Uterus (tissue), 4 donors: ENCODE measurements around the gene RPLP2. TPM values are rescaled to one million over a fixed set of nuclear protein-coding genes. Genes with fewer than 3 reads are reported as not detected.

Source experiments
- DNase-seq, 2 donors: peaks; one replicate each; pipeline ENCODE4 v3.0.0-alpha.2; 2019 to 2020
- H3K27ac ChIP-seq, 2 donors: fragments of 200-600 bp; sonication (generic); 1 replicate in 1 of 2; 2 replicates in 1 of 2; pipeline ENCODE4 v1.5.1; 2016 to 2018
- H3K27me3 ChIP-seq, 2 donors: fragments of 200-600 bp; sonication (generic); one replicate each; pipeline ENCODE4 v1.5.1; 2018 to 2019; ENCODE audit warnings: control low read depth in 1 of 2
- H3K36me3 ChIP-seq, 2 donors: fragments of 200-600 bp; sonication (generic); one replicate each; pipeline ENCODE4 v1.5.1; 2019; ENCODE audit warnings: control low read depth in 1 of 2
- H3K4me1 ChIP-seq, 2 donors: fragments of 200-600 bp; sonication (generic); one replicate each; pipeline ENCODE4 v1.5.1; 2018 to 2019; ENCODE audit warnings: control low read depth in 1 of 2
- H3K4me3 ChIP-seq, 2 donors: fragments of 200-600 bp; sonication (generic); 1 replicate in 1 of 2; 2 replicates in 1 of 2; pipeline ENCODE4 v1.5.1; 2018 to 2019; ENCODE audit warnings: mild to moderate bottlenecking in 1 of 2
- H3K9me3 ChIP-seq, 2 donors: fragments of 200-600 bp; sonication (generic); one replicate each; pipeline ENCODE4 v1.5.1; 2019; ENCODE audit warnings: control low read depth in 1 of 2
- CTCF ChIP-seq, 4 experiments: fragments of 200-600 bp in 2 of 4; fragments of 450-650 bp in 2 of 4; sonication (generic) in 2 of 4; IDR thresholded peaks; one replicate each; pipeline ENCODE4 v1.5.1; 2016 to 2019; ENCODE audit warnings: antibody characterized with exemption in 4 of 4, mild to moderate bottlenecking in 2 of 4, moderate library complexity in 1 of 4
- POLR2A ChIP-seq, 2 donors: fragments of 450-650 bp; IDR thresholded peaks; one replicate each; pipeline ENCODE4 v1.6.1; 2016; ENCODE audit warnings: antibody characterized with exemption in 2 of 2, mild to moderate bottlenecking in 1 of 2, moderate library complexity in 1 of 2
- intact Hi-C: fragments of 100-400 bp; cut with DNase I; formaldehyde crosslinking; loops from one replicate; pipeline ENCODE4 v1.15.1; 2023; ENCODE audit warnings: low total_unique reads
- total RNA-seq, 4 donors: library from RNA; depleted of rRNA in 3 of 4; stranded (reverse); fragments of >200 nt in 3 of 4; gene quantifications; one replicate each; pipeline versions ENCODE4 v1.1.0 to v1.2.4, GENCODE V29; 2014 to 2023
- donor health status: DM: yes; HTN: yes; CAD: no.

Gene RPLP2
- total RNA-seq, 4 donors from 2014 or later, result 100 to 1,968 (median 496) TPM

- TF ChIP-seq POLR2A (IDR thresholded peaks at IDR 0.05), result no peak
- TF ChIP-seq CTCF (IDR thresholded peaks at IDR 0.05), result no peak
- H3K36me3 ChIP-seq, result no peaks in the 10 kb centered on the region
- no peaks in the 10 kb centered on the region for H3K9me3 ChIP-seq
- peaks cover 4 to 20% of the 10 kb centered on the region in 2 donors for H3K27me3 ChIP-seq
- DNase-seq, result no peak
- H3K27ac ChIP-seq, result no peak overlapping the region
- intact Hi-C loops, result no loop called here
- H3K4me3 ChIP-seq, result no peak overlapping the region
- peaks cover 0 to 31% of the 10 kb centered on the region in 2 donors for H3K4me1 ChIP-seq
These were observed 13.9 kb downstream of the RPLP2 start for GRCh38 chr11:823441-824291.

GRCh38 chr11:824292-824880, 14.6 kb downstream of the RPLP2 start:
- intact Hi-C loops, result no loop called here
- no peak overlapping the region for H3K4me3 ChIP-seq
- no peak for DNase-seq
- peaks cover 11 to 20% of the 10 kb centered on the region in 2 donors for H3K27me3 ChIP-seq
- H3K9me3 ChIP-seq, result no peaks in the 10 kb centered on the region
- H3K36me3 ChIP-seq, result no peaks in the 10 kb centered on the region
- H3K27ac ChIP-seq, result no peak overlapping the region
- TF ChIP-seq POLR2A (IDR thresholded peaks at IDR 0.05) (no peak), CTCF (IDR thresholded peaks at IDR 0.05) (no peak)
- peaks cover 0 to 34% of the 10 kb centered on the region in 2 donors for H3K4me1 ChIP-seq

- Histone ChIP-seq H3K4me3 (no peak overlapping the region), H3K4me1 (peaks cover 0 to 40% of the 10 kb centered on the region in 2 donors), H3K27me3 (peaks cover 16 to 20% of the 10 kb centered on the region in 2 donors), H3K36me3 (no peaks in the 10 kb centered on the region), H3K9me3 (no peaks in the 10 kb centered on the region), H3K27ac (no peak overlapping the region)
- no peak for TF ChIP-seq POLR2A (IDR thresholded peaks at IDR 0.05)
- TF ChIP-seq CTCF (IDR thresholded peaks at IDR 0.05), result no peak
- no peak for DNase-seq
- intact Hi-C loops, result no loop called here
These were observed 15.2 kb downstream of the RPLP2 start for GRCh38 chr11:824942-825341.

- H3K27me3 ChIP-seq, result peaks cover 20 to 23% of the 10 kb centered on the region in 2 donors
- intact Hi-C loops, result no loop called here
- TF ChIP-seq CTCF (IDR thresholded peaks at IDR 0.05), result no peak
- no peak for TF ChIP-seq POLR2A (IDR thresholded peaks at IDR 0.05)
- H3K36me3 ChIP-seq, result no peaks in the 10 kb centered on the region
- H3K4me3 ChIP-seq, result no peak overlapping the region
- DNase-seq, result no peak
- peaks cover 0 to 41% of the 10 kb centered on the region in 2 donors for H3K4me1 ChIP-seq
- no peak overlapping the region for H3K27ac ChIP-seq
- no peaks in the 10 kb centered on the region for H3K9me3 ChIP-seq
These were observed 15.8 kb downstream of the RPLP2 start for GRCh38 chr11:825366-826226.
